Neural crest cell (in vitro differentiated cells): Measurements from ENCODE around the gene PMP22. TPM values are rescaled to one million over a fixed set of nuclear protein-coding genes. Genes with fewer than 3 reads are reported as not detected.

Experiments used
- DNase-seq: peaks from one replicate; pipeline ENCODE4 v3.0.0; 2021; ENCODE audit warnings: low read depth, mixed read lengths, low spot score
- H3K27ac Mint-ChIP-seq: one replicate; pipeline ENCODE4 v1.8.0; 2021; ENCODE audit warnings: mild to moderate bottlenecking, mixed read lengths; ENCODE audit not compliant: unreplicated experiment
- H3K27me3 Mint-ChIP-seq: 2 replicates; pipeline ENCODE4 v1.8.0; 2021; ENCODE audit warnings: low read depth, mild to moderate bottlenecking, mixed read lengths
- H3K36me3 Mint-ChIP-seq: 2 replicates; pipeline ENCODE4 v1.8.0; 2021; ENCODE audit warnings: low read depth, mild to moderate bottlenecking, mixed read lengths
- H3K4me1 Mint-ChIP-seq: 2 replicates; pipeline ENCODE4 v1.8.0; 2021; ENCODE audit warnings: mixed read lengths
- H3K4me3 Mint-ChIP-seq: one replicate; pipeline ENCODE4 v1.8.0; 2021; ENCODE audit warnings: mild to moderate bottlenecking, mixed read lengths
- H3K9me3 Mint-ChIP-seq: 2 replicates; pipeline ENCODE4 v1.8.0; 2021; ENCODE audit warnings: mixed read lengths
- long read RNA-seq: library from polyadenylated mRNA; unstranded; transcript quantifications from one replicate; pipeline ENCODE4 v2.0.0, GENCODE V29; 2020
- total RNA-seq: library from RNA; stranded (reverse); gene quantifications from 2 replicates; pipeline ENCODE4 v1.2.1, GENCODE V29; 2021
- TF ChIP-seq, protein P1 (sequence below): fragments of 200-600 bp; sonication (generic); conservative IDR thresholded peaks from 2 replicates; pipeline ENCODE4 v1.5.0; 2021; ENCODE audit warnings: antibody characterized with exemption, mild to moderate bottlenecking

The PMP22 gene
- total RNA-seq = 14.9 and 15.6 TPM in 2 replicates
- long read RNA-seq, transcript PMP22-203 (5 exons, 1,817 nt) = major isoform, 11 of 32 reads
- long read RNA-seq, partial matches to known transcripts = 18 of 32 reads
- long read RNA-seq, other reads (novel, unspliced or antisense) = 3 of 32 reads

DNA sequence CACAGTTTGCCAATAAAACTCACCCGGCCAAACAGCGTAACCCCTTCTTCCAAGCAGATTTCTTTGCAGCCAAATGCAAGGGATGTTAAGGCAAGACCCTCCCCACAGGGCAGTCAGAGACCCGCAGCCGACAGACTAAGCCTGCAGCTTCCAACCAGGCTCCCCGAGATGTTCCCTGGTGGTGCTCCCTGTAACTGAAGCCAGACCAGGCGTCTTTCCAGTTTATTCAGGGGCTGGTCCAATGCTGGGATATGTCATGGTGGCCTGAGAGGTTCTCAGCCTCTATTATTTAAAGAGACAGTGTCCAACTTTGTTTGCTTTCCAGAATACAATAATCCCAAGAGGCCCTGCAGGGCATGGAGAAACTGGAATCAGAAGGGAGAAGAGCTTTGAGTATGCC lies at the start of gene PMP22:
PMP22 (minus strand) TSS at position 196 of the 400 bp plus-strand sequence. CDS start 4,599 bp downstream, outside the sequence.
- DNase-seq = no peak

DNA sequence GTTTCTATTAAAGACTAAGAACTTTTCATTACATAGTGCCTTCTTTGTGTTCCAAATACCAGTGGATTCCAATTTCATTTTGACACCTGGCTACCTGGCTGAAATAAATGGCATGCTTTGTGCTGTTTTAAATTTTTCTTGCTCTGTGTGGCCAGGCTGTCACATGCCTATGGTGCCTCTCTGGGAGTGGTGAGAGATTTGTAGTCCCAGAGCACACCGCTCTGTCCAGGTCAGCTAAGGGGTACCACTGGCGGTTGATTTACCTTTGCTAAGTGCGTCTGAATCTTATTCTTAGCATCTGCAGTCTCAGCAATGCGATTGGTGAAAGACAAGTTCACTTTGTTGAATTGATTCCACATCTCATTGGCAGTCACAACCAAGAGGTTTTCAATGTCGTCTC lies 46.9 kb upstream of the PMP22 start:
- TF ChIP-seq, protein P1, sequence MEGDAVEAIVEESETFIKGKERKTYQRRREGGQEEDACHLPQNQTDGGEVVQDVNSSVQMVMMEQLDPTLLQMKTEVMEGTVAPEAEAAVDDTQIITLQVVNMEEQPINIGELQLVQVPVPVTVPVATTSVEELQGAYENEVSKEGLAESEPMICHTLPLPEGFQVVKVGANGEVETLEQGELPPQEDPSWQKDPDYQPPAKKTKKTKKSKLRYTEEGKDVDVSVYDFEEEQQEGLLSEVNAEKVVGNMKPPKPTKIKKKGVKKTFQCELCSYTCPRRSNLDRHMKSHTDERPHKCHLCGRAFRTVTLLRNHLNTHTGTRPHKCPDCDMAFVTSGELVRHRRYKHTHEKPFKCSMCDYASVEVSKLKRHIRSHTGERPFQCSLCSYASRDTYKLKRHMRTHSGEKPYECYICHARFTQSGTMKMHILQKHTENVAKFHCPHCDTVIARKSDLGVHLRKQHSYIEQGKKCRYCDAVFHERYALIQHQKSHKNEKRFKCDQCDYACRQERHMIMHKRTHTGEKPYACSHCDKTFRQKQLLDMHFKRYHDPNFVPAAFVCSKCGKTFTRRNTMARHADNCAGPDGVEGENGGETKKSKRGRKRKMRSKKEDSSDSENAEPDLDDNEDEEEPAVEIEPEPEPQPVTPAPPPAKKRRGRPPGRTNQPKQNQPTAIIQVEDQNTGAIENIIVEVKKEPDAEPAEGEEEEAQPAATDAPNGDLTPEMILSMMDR = no peak
- Mint-ChIP-seq H3K27me3 (no peaks in the 10 kb centered on the region), H3K9me3 (no peaks in the 10 kb centered on the region), H3K4me3 (no peak overlapping the region), H3K36me3 (no peaks in the 10 kb centered on the region), H3K4me1 (peaks cover 2% of the 10 kb centered on the region), H3K27ac (no peak overlapping the region)
- no peak for DNase-seq

More for the DNA sequence above, at the start of gene PMP22:
- no peak within 1 kb of the TSS for H3K27ac Mint-ChIP-seq
- H3K4me3 Mint-ChIP-seq = peak within 1 kb of the TSS; percentile 18
- H3K4me1 Mint-ChIP-seq = peaks cover 34% of the 10 kb centered on the region
- TF ChIP-seq, protein P1 = no peak
- H3K9me3 Mint-ChIP-seq = no peaks in the 10 kb centered on the region
- no peaks in the 10 kb centered on the region for H3K36me3 Mint-ChIP-seq
- peaks cover 75% of the 10 kb centered on the region for H3K27me3 Mint-ChIP-seq

DNA sequence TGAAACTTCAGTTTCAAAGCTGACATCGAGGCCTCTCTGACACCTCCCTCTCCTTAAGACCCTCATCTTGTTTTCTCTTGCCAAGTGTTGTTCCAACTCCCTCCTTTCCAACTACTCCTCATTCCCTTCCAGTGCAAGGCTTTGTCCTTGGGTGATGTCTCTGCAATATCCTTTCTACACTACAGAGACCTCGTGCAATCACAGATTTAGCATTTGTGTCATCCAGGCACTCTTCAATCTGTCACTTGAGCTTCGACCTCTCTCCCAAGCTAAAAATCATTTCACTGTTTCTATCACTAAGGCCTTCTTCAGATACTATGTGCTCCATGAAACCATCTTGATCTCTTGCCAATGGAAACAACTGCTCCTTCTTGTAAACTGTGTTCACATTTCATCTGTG lies 44.7 kb upstream of the PMP22 start:
- Mint-ChIP-seq H3K27ac (no peak overlapping the region), H3K9me3 (no peaks in the 10 kb centered on the region), H3K27me3 (no peaks in the 10 kb centered on the region), H3K4me1 (peaks cover 24% of the 10 kb centered on the region), H3K4me3 (no peak overlapping the region), H3K36me3 (no peaks in the 10 kb centered on the region)
- TF ChIP-seq, protein P1 = no peak
- no peak for DNase-seq

DNA sequence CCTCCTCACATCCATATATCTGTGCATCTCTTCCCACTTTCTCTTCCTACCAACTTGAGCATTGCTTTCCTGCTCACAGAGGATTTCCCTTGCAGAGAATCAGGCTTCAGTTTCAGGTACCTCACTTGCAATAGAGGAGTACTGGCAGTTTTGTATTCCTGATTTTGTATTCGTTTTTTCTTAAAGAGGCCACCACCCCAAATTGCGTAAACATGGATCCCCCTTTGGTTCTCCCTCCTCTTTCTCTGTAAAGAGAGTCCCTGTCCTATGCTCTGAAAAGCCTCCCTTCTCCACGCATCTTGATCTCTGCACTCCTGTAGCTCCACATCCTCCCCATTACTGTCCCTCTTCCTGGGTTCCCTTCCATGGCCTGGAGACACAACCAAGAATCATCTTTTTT lies 44.1 kb upstream of the PMP22 start:
- Mint-ChIP-seq H3K27ac (no peak overlapping the region), H3K4me3 (no peak overlapping the region), H3K27me3 (no peaks in the 10 kb centered on the region), H3K36me3 (no peaks in the 10 kb centered on the region), H3K9me3 (no peaks in the 10 kb centered on the region), H3K4me1 (peaks cover 26% of the 10 kb centered on the region)
- DNase-seq = no peak
- TF ChIP-seq, protein P1 = no peak

DNA sequence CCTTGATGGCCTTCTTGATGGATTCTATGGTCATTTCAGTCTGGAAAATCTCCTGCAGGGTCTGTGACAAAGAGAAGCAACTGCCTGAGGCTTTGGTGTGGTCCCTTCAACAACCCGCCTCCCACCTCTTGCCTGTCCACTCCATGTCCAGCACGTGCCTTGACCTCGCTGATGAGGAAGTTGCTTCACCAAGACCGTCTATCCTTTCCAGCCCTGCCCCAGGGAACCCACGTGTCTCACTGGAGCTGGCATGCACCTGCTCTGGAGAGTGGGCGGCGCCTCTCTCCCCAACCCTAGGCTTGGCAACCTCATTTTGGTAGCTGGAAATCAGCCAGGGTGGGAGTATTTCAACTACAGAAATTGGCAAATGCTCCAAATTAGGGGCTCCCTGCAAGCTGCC lies 43.6 kb upstream of the PMP22 start:
- DNase-seq = no peak
- Mint-ChIP-seq H3K9me3 (no peaks in the 10 kb centered on the region), H3K27ac (no peak overlapping the region), H3K4me3 (no peak overlapping the region), H3K4me1 (peaks cover 26% of the 10 kb centered on the region), H3K36me3 (no peaks in the 10 kb centered on the region), H3K27me3 (no peaks in the 10 kb centered on the region)
- TF ChIP-seq, protein P1 = no peak

DNA sequence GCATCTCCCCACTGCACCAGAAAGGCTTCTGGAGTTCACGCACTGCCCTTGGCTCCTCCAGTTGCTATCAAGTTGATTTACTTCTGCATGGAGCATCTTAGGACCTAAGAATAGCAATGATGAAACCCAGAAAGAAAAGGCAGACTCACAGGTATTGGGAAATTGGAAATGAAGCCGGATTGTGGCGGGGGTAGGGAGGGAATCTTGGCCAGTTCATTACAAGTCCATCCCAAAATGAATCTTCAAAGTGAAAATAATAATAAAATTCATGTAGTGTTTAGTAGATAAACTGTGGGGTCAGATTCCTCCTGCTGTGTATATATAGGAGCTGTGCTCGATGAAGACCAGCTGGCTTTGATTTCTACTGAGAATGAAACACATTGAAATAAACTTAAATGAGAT lies 42.6 kb upstream of the PMP22 start:
- Mint-ChIP-seq H3K4me1 (peaks cover 34% of the 10 kb centered on the region), H3K36me3 (no peaks in the 10 kb centered on the region)
- TF ChIP-seq, protein P1 = no peak

More for the DNA sequence above, 42.6 kb upstream of the PMP22 start:
- Mint-ChIP-seq H3K9me3 (no peaks in the 10 kb centered on the region), H3K27me3 (no peaks in the 10 kb centered on the region), H3K27ac (no peak overlapping the region), H3K4me3 (no peak overlapping the region)
- DNase-seq = no peak
